Stimulated activated CD4-positive, alpha-beta T cell treated with anti-CD3 and anti-CD28 coated beads, Interleukin-2, amount 100 ng/mL, for 4 hours (primary cell): Measurements from ENCODE around the gene PTPA.
A peak's percentile ranks its signal among the peaks of the same experiment; 100 is the strongest.
"Not testable (repeated sequence)": the region's sequence is repeated elsewhere in the genome, so short reads cannot be mapped to it uniquely, and the experiment has no call there.

Experiments
- DNase-seq: peaks from one replicate; pipeline ENCODE4 v3.0.0-alpha.2; 2020; ENCODE audit warnings: low read depth

Gene PTPA

DNA sequence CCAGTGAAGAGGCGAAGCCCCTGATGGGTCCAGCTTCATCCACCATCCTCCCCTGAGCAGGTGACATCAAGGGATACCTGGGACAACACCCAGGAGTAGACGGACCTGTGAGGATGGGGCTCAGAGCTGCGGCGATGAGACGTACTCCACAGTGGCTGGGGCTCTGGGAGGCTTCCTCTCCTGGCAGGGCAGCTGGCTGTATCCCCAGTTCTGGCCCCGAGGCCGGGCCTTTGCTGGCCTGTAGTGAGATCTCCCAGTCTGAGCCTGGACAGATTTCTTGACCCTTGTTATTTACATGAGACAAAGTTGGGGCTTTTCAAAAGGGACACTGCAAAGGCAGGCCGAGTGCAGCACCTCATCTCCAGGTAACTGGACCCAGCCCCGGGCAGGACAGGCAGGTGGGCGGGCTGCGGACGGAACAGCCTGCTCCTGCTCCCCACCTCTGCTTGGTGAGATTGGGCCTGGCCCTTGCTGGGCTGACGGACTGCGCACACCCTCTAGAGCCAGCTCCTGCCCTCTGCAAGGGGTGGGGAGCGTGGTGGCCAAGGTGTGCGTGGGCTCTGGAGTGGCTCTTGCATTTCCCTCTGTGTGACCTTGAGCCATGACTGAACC, 43.8 kb downstream of the PTPA start:
- no peak for DNase-seq

DNA sequence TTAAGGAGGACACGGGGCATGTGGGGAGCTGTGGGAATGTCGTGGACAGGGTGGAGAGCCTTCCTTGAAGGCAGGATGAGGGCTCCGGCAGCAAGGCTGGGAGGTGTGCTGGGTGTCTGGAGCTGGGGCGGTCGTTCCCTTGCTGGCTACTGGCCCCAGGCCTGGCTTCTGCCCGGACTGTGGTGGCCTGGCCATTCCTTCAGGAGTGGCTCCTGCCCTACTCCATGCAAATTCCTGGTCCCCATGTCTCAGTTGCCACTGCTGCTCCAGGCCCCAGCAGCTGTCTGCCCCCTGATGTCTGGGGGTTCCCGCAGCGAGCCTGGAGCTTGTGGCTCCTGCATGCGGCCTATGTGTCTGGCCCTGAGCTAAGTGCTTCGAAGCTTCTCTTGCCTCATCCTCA, 44.9 kb downstream of the PTPA start:
- no peak for DNase-seq

DNA sequence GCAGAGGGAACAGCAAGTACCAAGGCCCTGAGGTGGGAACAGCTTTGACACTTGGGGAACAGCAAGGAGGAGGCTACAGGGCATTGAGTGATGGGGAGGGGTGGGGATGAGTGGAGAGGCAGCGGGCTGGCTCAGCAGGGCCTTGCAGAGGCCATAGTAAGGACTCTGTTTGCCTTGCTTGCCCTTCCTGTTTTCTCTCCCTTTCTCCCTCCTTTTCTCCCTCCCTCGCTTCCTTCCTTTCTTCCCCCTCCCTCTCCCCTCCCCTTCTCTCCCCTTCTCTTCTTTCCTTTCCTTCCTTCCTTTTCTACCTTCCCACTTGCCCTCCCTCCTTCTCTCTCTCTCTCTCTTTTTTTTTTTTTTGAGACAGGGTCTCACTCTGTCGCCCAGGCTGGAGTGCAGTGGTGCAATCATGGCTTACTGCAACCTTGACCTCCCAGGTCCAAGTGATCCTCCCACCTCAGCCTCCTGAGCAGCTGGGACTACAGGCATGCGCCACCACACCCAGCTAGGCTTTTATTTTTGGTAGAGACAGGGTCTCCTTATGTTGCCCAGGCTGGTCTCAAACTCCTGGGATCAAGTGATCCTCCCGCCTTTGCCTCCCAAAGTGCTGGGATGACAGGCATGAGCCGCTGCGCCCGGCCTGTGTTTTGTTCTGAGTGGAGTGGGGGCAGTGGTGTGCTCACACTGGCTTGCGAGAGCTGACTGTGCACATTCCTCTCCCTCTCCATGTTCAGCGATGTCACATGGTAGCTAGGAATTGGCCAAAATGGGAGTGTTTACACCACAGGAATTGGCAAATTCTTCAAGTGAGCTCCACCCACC, 49.7 kb downstream of the PTPA start:
- DNase-seq: no peak

DNA sequence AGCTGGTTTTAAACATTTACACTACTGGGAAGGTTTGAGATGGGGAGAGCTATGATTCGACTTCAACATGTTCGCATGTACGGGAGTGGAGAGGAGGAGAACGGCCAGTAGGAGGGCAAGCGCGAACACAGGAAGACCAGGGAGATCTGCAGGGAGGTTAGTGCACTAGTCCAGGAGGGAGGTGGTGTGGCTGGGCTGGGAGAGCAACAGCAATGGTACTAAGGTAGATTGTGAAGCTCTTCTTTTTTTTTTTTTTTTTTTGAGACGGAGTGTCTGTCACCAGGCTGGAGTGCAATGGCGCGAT, 50.3 kb downstream of the PTPA start:
- no peak for DNase-seq

DNA sequence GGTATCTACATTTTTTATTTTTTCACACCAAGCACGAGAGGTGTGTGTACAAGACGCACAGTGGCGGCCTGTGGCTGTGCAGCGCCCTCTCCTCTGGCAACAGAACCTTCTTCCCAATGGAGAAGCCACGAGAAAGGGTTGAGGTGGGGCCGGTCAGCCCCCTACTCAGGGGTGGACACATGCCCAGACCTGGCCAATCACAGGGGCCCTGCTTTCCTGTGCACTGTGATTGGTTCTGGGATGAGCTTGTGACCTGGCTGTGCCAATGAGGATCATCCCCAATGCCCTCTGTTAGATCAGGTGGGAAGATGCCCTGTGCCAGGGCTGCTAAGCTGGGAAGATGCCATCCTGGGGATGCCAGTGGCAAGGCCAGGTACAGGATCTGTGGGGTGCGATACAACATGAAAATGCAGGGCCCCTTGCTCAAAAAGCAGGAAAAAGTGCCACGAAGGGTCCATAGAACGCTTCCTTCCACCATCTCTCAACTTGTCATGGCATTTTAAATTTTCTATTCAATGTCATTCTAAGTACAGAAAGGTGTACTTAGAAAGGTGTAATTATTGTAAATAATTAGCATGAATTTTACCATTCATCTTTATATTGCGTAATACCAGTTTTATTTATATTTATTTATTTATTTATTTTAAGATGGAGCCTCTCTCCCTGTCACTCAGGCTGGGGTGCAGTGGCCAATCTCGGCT, 51.4 kb downstream of the PTPA start:
- no peak for DNase-seq

DNA sequence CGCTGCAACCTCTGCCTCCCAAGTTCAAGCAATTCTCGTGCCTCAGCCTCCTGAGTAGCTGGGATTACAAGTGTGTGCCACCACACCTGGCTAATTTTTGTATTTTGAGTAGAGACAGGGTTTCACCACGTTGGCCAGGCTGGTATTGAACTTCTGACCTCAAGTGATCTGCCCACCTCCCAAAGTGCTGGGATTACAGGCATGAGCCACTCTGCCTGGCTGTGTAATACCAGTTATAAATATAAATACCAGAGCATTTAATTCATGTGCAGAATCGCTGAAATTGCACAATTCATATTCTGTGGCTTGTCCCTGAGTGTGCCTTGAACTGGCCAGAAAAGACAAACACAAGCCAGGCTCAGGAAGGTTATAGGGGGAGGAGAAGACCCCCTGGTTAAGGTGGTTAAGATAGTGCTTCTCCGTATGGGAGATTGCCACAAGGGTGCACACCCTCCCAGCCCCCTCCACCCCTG, 52.0 kb downstream of the PTPA start:
- DNase-seq: not testable (repeated sequence)

DNA sequence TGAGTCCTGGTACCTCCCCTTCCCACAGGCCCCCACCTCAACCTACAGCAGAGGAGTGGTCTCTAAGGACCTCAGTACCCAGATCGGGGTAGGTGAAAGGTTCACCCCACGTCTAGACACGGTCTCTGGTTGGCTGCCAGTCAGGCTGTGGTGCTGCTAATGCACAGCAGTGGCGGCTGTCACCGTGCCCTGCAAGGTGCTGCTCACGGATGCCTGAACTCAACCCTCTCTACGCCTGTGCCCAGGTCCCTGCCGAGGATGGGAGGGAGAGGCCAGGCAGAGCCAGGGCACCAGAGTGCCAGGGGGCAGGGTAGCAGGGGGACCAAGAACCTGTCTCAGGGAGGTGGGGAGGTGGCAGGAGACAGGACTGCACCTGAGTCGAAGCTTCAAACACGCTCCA, 52.5 kb downstream of the PTPA start:
- no peak for DNase-seq

DNA sequence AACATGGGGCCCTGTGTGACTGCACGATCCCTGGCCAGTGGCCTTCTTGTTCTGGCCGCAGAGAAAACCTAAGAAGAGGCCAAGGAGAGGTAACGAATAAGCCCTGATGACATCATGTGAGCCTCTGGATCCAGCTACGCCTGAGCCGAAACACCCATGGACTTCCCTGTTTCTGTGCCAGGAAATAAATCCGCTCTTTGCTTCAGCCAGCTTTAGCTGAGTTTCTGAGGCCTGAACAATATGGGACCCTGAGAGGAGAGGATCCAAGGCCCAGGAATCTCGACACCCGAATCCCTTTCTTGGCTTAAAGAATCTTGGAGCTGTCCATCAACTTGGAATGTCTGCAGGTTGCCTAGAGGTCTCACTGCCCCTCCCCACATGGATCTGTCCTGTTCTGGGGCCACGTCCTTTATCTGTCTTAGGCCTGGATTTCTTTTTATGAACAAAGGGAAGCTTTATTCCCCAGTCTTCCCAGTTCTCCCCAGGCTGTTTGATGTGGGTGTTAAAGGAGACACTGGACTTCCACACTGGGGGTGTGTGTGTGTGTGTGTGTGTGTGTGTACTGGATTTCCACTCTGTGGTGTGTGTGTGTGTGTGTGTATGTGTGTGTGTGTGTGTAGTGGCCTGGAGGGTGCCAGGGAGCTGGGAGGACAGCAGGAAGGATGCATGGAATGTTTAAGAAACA, 53.2 kb downstream of the PTPA start:
- DNase-seq: no peak

DNA sequence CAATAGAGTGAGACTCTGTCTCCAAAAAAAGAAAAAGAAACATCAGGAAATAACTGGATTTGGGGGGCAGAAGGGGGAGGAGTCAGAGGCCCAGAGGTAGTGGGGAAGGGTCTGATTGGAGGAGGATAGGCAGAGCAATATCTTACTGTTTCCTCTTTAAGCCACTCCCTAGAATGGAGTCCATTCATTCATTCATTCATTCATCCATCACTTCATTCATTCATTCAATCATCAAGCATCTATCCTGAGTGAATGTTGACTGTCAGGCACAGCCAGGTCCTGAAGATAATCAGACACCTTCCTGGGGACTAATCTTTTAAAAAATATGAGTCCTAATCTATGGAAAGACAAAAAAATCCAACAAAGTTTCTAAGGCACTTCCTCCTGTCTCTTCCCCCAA, 54.0 kb downstream of the PTPA start:
- no peak for DNase-seq

DNA sequence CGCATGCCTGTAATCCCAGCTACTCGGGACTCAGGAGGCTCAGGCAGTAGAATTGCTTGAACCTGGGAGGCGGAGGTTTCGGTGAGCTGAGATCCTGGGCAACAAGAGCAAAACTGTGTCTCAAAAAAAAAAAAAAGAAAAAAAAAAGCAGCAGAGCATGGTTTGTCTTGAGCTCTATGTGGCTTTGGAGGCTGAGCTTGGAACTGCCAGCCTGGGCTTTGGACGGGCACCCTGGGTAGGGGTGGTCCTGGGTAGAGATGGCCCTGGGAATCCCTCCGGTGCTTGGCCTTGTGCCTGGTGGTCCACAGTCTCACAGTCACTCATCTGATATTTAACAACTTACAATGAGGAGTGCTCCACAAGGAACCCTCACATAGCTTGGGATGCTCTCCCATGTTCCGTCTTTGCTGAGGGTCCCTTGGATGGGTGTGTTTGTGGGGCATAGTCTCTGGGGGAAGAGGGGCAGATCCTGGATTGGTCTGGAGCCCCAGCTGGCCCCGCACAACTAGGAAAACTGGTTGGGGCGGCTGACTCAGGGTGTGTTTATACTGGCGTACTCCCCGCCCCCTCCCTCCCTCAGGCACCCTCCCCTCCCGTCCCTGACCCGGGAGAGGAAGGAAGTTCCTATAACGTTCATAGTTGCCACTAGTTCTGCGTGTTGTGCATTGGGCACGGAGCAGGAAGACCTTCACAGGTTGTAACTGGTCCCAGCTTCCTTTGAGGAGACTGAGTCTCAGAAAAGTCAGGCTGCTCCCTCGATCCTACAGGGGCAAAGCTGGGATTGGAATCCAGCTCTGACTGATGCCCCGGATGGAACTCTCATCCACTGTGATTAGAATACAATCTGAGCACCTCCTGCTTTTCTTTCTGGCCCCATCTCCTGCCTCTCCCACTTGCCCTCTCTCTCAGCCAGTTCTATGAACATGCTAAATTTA, 55.7 kb downstream of the PTPA start:
- DNase-seq: no peak

DNA sequence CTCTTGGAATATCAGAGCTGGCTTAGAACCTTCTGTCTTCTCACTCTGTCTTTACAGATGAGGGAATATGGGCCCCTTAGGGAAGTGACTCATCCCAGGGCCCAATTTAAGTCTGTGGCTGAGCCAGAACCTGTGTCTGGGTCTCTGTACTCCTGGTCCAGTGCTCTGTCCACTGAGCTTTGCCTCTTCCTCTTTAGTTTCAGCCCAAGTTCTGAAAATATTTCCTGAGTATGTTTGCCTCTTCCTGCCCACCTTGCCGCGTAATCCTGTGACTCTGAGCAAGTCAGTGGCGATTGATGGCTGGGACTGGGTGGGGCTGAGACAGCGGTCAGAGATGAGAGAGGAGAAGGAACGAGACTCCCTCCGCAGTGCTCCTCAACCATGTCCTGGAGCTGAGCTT, 59.0 kb downstream of the PTPA start:
- DNase-seq: no peak

DNA sequence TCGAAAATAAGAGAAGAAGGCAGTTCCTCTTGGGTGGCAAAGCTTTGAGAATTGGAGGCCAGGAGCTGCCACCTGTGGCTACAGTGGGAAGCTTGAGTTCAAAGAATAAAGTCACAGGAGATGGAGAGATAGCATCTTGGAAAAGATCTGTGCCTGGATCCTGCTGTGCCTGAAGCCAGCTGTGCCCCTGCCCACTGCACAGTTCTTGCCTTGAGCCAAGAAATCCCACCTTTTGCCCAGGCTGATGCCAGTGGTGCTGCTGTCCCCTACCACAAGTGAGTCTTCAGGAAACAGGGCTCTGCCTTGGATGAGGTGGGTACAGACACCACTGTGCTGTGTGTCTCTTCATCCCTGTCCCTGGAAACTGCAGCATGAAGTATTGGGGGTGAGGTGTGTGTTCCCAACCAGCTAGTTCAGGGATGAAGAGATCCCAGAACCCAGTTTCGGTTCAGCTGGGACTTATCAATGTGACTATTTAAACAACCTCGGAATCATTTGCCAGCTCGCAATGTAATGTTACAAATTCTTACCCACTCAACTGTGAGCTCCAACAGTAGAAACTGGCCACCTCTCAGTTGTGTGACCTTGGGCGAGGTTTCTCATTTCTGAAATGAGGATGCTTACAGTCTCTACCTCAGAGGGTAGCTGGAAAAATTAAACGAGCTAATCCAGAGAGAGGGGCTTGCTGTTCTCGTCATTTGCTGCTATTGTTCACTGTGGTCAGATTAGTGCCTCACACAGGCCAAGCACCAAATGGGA, 61.0 kb downstream of the PTPA start:
- no peak for DNase-seq

DNA sequence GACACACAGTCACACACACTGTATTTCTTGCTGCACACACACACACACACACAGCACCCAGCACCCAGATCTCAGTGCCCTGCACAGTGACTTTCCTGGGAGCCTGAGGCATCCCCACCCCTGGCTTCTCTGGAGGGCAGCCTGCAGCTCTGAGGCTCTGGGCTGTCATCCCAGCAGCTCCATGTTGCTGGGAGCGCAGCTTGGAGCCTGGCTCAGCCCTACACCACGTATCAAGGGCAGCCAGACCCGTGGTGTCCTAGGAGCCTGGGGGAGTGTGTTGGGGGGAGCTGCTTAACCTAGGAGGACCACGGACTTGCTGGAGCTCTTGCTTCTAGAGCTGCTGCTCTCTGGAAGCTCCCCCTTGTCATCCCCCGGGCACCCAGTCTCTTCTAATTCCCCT, 61.6 kb downstream of the PTPA start:
- no peak for DNase-seq

DNA sequence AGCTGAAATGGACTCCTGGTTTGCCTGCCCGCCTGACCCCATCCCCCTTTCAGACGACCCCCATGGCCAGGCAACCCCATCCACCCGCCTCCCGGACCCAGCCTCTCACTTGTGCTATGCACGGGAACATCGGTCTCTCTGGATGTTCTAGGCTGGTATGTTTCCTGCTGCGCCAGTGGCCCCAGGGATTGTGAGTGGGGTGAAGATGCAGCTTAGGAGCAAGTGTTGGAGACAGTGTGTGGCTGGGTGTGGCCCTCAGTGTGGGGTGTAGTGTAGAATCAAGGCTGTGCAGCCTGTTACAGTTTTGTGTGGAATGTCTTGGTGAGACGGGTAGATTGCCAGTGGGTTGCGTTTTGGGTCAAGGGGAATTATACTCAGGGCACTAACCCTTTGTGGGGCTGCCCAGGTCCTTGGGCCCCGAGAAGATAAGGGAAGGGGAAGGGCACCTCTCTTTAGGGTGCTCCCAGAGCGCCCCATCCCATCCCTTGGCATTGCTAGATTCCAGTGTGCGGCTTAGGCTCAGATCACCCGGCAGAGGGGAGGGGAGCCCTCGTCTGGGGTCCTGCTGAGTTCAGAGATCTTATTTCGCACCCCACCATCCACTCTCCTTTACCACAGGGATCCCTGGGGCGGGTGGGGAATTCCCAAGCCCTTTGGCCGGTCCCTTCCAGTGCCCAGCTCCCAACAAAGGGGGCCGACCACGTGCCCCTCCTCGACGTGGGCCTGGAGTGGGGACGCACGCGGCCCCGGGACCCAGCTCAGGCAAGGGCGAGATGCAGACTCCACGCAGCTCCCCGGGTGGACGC, 62.3 kb downstream of the PTPA start:
- DNase-seq: no peak

DNA sequence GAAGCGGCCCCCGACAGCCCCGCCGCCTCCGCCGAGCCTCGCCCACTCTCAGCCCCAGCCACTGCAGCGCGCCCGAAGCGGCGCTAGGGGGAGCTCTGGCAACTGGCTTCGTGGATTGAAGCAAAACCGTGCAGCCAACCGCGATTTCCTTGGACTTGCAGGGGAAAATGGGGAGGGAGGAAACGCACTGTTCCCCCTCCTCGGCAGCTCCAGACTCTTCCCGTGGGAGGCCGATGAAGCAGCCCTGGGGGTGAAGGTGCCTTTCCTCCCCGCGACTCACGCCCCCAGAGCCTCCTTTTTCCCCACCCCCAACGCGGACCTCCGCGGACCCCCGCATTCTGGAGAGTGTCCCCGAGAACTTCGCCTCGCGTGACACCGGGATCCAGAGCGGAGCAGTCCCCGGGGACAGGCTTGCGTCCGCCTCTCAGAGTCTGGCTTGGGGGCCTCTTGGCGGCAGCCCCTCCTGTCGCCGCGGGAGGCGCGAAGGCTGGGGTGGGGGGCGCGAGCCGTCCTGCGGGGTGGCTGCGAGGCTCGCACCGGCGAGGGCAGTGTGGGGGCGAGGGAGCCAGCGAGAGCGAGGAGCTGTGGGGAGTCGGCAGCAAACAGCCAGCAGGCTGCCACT, 63.0 kb downstream of the PTPA start:
- peak; percentile 70 for DNase-seq

DNA sequence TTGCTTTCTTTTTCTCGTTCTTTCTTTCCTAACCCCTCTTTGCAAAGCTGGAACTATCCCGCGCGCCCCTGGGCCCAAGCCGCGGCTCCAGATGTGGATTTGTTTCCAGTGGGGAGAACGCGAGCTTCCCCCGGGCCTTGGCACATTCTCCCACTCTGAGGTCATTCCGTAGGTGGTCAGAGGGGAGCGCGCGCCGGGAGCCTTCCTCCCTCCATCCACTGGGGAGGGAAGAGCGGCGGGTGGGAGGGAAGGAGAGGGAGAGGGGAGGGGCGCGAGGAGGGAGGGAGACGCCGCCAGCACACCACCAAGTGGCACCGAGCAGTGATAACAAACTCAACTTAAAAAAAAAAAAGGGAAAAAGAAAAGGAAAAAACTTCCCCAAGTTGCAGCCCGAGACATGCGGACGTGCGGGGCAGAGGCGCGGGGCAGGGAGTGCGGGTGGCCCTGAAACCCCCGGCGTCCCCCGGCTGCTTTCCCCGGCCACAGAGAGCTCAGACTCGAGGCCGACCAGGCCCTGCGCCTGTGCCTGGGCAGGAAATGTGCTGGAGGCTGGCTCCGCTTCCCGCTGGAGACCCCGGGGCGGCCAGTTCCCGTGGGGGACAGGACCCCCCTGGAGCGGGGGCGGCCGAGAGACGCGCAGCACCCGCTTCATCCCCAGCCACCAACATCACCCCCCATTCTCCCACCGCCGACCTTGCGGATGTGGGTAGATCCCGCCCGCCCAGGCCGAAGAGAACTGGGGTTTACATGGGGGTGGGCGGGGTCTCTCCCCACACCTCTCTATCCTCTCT, 63.7 kb downstream of the PTPA start:
- no peak for DNase-seq

DNA sequence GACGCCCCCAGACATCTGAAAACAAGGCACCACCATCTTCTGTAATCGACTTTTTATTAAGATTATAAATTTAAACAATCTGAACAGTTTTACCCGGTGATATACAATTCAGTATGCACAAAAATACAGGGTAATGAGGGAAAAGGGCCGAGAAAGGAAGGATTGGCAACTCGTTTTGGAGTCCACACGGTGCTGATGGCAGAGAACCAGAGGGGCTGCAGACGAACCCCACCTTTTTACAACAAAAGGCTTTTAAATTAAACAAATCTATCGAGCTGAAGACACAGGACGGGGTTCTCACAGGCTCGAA, 64.3 kb downstream of the PTPA start:
- DNase-seq: no peak

DNA sequence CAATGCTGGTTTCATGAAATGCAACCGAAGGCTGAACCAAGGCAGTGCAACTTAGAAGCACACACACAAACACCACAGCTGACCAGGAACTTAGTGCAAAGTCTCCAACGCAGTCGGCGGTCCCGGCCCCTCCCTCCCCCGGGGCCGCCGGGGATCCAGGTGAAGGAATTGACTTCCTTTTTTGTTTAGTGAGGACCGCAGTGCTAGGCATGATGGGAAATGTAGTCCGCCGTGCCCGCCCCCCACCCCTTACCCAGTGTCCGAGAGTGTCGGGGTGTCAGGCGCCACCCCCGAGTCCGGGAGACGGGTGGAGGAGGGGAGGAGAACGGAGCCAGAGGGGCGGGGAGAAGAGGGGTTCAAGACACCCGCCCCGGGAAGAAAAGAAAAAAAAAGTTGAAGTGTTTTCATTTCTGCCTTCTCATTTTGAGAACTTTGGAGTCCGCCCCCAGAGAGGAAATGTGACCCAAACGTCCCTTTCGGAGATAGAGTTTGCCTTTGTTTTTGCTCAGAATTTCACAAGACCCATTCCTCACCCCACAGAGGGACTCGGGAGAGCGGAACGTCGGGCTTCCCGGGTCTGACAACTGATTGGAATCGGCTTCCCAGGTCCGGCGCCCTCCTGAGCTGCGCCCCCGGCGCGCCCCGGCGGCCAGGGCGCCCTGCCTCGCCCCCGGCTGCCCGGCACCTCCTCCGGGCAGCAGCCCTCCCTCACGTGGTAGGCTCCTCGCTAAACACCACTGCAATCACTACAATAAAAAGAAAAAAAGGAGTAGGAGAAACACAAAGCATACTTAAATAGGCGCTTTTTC, 64.8 kb downstream of the PTPA start:
- no peak for DNase-seq
